GM12878 (cell line): Measurements from ENCODE around the gene GATAD2B. TPM values are rescaled to one million over a fixed set of nuclear protein-coding genes. Genes with fewer than 3 reads are reported as not detected.
A peak's percentile ranks its signal among the peaks of the same experiment; 100 is the strongest.

Experiments used
- ATAC-seq: fragments of 200-7000 bp; cut with Tn5 transposase; 3 replicates; pipeline ENCODE4 v1.9.1; 2020; ENCODE audit warnings: mild to moderate bottlenecking, moderate library complexity
- BruUV-seq: library from RNA; stranded (reverse); fragments of 400-500 nt; replicated peaks from 2 replicates; lab custom pipeline; 2021; lab: Mats Ljungman, UMichigan
- CTCF ChIA-PET: fragments of 300-600 bp; sonication (Branson Sonifier 250); formaldehyde crosslinking; extraction: SDS; loops from one replicate; lab custom pipeline; 2021; ENCODE audit warnings: inconsistent platforms; lab: Yijun Ruan, JAX
- POLR2A ChIA-PET: fragments of 350-600 bp; formaldehyde crosslinking; extraction: SDS; loops from one replicate; lab custom pipeline; 2021; ENCODE audit warnings: inconsistent platforms; lab: Charles Lee
- RAD21 ChIA-PET: fragments of 300-600 bp; sonication (Branson Sonifier 250); formaldehyde crosslinking; loops from one replicate; lab custom pipeline; 2023; ENCODE audit warnings: antibody characterized with exemption; ENCODE audit not compliant: unreplicated experiment; lab: Charles Lee
- SMC1A ChIA-PET: fragments of 300-600 bp; sonication (Branson Sonifier 250); formaldehyde crosslinking; loops from one replicate; lab custom pipeline; 2023; ENCODE audit not compliant: unreplicated experiment, uncharacterized antibody; lab: Charles Lee
- DNase-seq: peaks from one replicate; pipeline ENCODE4 v3.0.0-alpha.2; 2011; ENCODE audit warnings: low read depth, low spot score
- FAIRE-seq: peaks from 3 replicates; lab custom pipeline; 2011; peaks lifted over from hg19 to GRCh38; lab: Jason Lieb, UNC
- H2AFZ ChIP-seq: 2 replicates; pipeline ENCODE4 v1.6.0; 2011; ENCODE audit warnings: low read depth, low read length, control low read depth; ENCODE audit not compliant: control insufficient read depth
- H3K27ac ChIP-seq: 2 replicates; pipeline ENCODE4 v1.5.1; 2011; ENCODE audit warnings: control low read depth; ENCODE audit not compliant: control insufficient read depth, insufficient read depth
- H3K27me3 ChIP-seq, 2 experiments: replicated peaks in 1 of 2; 2 replicates each; pipeline versions ENCODE4 v1.6.0 to v1.6.1; 2011; ENCODE audit warnings: low read length in 1 of 2; ENCODE audit not compliant: control insufficient read depth in 2 of 2, insufficient read depth in 2 of 2
- H3K36me3 ChIP-seq, 2 experiments: 2 replicates each; pipeline ENCODE4 v1.5.1; 2011; ENCODE audit warnings: low read length in 1 of 2; ENCODE audit not compliant: control insufficient read depth in 2 of 2, insufficient read depth in 2 of 2
- H3K4me1 ChIP-seq: 2 replicates; pipeline ENCODE4 v1.6.1; 2011; ENCODE audit warnings: mild to moderate bottlenecking, low read length, moderate library complexity, mixed read lengths; ENCODE audit not compliant: control insufficient read depth, insufficient read depth
- H3K4me2 ChIP-seq: 2 replicates; pipeline ENCODE4 v1.6.0; 2011; ENCODE audit warnings: control low read depth; ENCODE audit not compliant: control insufficient read depth, insufficient read depth
- H3K4me3 ChIP-seq: fragments of 200-600 bp; sonication (generic); 2 replicates; pipeline ENCODE4 v1.5.1; 2016
- H3K79me2 ChIP-seq: 2 replicates; pipeline ENCODE4 v1.6.0; 2011; ENCODE audit warnings: low read length; ENCODE audit not compliant: control insufficient read depth, insufficient read depth
- H3K9ac ChIP-seq: 2 replicates; pipeline ENCODE4 v1.8.0; 2011; ENCODE audit warnings: low read length, control low read depth, mixed read lengths; ENCODE audit not compliant: control insufficient read depth, insufficient read depth
- H3K9me3 ChIP-seq: replicated peaks from 3 replicates; pipeline ENCODE4 v1.5.1; 2011; ENCODE audit warnings: mild to moderate bottlenecking, low read length; ENCODE audit not compliant: control insufficient read depth, insufficient read depth
- H4K20me1 ChIP-seq: 2 replicates; pipeline ENCODE4 v1.6.0; 2011; ENCODE audit not compliant: control insufficient read depth, insufficient read depth
- CTCF ChIP-seq, 3 experiments: IDR thresholded peaks in 2 of 3; conservative IDR thresholded peaks in 1 of 3; 2 replicates each; pipeline ENCODE4 v1.5.1; 2011; ENCODE audit warnings: low read depth in 3 of 3, low read length in 3 of 3, mild to moderate bottlenecking in 3 of 3, control low read depth in 2 of 3, moderate library complexity in 2 of 3, inconsistent platforms in 1 of 3, mixed read lengths in 1 of 3; ENCODE audit not compliant: control insufficient read depth in 2 of 3, insufficient read depth in 1 of 3; ENCODE audit errors: extremely low read depth in 1 of 3
- ESRRA ChIP-seq: IDR thresholded peaks from 2 replicates; pipeline ENCODE4 v1.6.1; 2012; ENCODE audit warnings: mild to moderate bottlenecking, low read length, improper control_type of control experiment
- POLR2AphosphoS5 ChIP-seq: IDR thresholded peaks from 2 replicates; pipeline ENCODE4 v1.6.1; 2011; ENCODE audit warnings: mild to moderate bottlenecking, low read length, inconsistent platforms
- WGBS: methylation state at CpG from one replicate; pipeline ENCODE4 v1.1.6; 2016; ENCODE audit warnings: low lambda C conversion rate; ENCODE audit not compliant: insufficient replicate concordance, insufficient coverage; ENCODE audit errors: missing lambda C conversion rate; 5-methylcytosine and 5-hydroxymethylcytosine counted together
- in situ Hi-C: fragments of 300-500 bp; cut with MboI; formaldehyde crosslinking; loops from 9 replicates; pipeline ENCODE4 v1.14.3; 2018; ENCODE audit warnings: mixed read lengths
- intact Hi-C: fragments of 100-400 bp; cut with micrococcal nuclease; formaldehyde crosslinking; loops from one replicate; pipeline ENCODE4 v1.14.2; 2022; ENCODE audit not compliant: unreplicated experiment
- polyA plus RNA-seq, 11 experiments: library from polyadenylated mRNA; depleted of rRNA in 4 of 11; unstranded in 6 of 11; stranded (reverse) in 5 of 11; fragments of >200 nt; fragmentation: Nextera tagmentation in 4 of 11; fragmentation: Illumina TruSeq in 1 of 11; extraction: Ambion mirVana in 4 of 11; extraction: Trizol in 1 of 11; gene quantifications; 1 replicate in 1 of 11; 2 replicates in 10 of 11; pipeline versions ENCODE4 v1.2.1 to v1.2.3, GENCODE V29; 2011 to 2016; ENCODE audit warnings: inconsistent platforms in 2 of 11, missing spikeins in 2 of 11, low read depth in 1 of 11
- total RNA-seq, 4 experiments: library from RNA; depleted of rRNA in 3 of 4; stranded (reverse); fragments of >200 nt in 3 of 4; fragmentation: Illumina TruSeq in 1 of 4; extraction: Trizol in 1 of 4; gene quantifications; 2 replicates each; pipeline versions ENCODE4 v1.2.1 to v1.2.3, GENCODE V29; 2013 to 2021

GATAD2B gene
- total and polyA plus RNA-seq, 10 of the 15 experiments (the other 5 are each of a cell fraction or from before 2014, with no cell fraction given): 2.4 to 63.1 (median 8.7) TPM

DNA sequence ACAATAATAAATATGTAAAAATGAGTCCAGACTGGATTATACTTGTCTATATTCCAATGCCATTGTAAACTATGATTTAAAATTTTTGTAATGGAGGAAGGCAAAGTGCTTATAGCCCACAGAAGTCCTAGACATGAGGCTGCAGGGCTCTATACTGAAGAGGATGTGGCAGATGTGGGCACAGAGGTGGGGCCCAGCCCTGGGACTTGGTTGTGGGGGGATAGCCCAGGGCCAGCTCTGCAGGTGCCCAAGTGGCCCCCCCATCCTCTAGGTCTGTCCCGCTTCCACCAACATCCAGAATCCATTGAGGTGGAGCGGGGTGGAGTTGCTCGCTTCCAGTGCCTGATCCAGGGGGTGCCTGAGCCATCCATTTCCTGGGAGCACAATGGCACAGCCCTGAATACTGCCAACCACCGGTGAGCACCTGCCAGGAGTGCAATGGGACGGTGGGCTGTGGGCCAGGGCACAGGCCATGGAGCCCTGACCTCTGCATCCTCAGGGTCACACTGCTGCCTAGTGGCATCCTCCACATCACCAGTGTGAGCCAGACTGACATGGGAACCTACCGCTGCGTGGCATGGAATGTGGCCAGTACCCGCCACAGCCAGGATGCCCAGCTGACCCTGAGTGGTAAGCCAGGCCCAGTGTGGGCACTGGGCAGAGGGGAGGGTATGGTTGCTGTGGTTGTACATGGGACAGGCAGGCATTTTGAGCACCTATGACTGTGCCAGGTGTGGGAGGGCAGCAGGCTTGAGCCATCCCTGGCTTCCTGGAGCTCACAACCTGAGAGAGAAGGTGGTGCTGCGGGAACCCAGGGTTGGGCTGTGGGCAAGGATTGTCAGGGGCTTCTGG lies 126.6 kb downstream of the GATAD2B start:
- 60% methylated on average over 9 of the region's 9 CpGs for WGBS
- TF ChIP-seq ESRRA (no peak), CTCF (IDR thresholded peaks at IDR 0.05 in 2 of 3, conservative IDR thresholded peaks at IDR 0.05 in 1 of 3; ENCODE audit: control insufficient read depth in 2 of 3, extremely low read depth in 1 of 3, insufficient read depth in 1 of 3, low read depth in 3 of 3, low read length in 3 of 3) (0 out of 6 replicates have a peak, but pooled peaks of 1 of the 3 experiments have one; percentile 1), POLR2AphosphoS5 (no peak)
- POLR2A ChIA-PET: interaction anchor here (1.0 to 1.8 kb wide), 4 partner anchors 127 to 191 kb away, joined by 3 to 6 read pairs (median 4); partner anchors contain the start of gene JTB
- Histone ChIP-seq H3K4me1 (peaks cover 14% of the 10 kb centered on the region), H3K4me3 (no peak overlapping the region), H4K20me1 (no peaks in the 10 kb centered on the region), H3K27ac (no peak overlapping the region), H3K9ac (no peak overlapping the region), H3K79me2 (no peaks in the 10 kb centered on the region), H3K36me3 (no peaks in the 10 kb centered on the region; a peak in 2 of 4 replicates), H2AFZ (no peak overlapping the region), H3K9me3 (no peaks in the 10 kb centered on the region), H3K27me3 (no peaks in the 10 kb centered on the region), H3K4me2 (no peak overlapping the region)
- in situ Hi-C loops (loop anchor here (10.0 kb wide), 1 partner anchor 189 kb away; the partner anchor contains the start of gene RAB13), intact Hi-C loops (loop anchor here (5.0 kb wide), 1 partner anchor 476 kb away; the partner anchor contains the start of gene HAX1)
- DNase-seq (no peak), ATAC-seq (no peak), FAIRE-seq (no peak)
- BruUV-seq: no TSS peak
- RAD21 ChIA-PET: interaction anchor here (0.7 to 3.5 kb wide), 9 partner anchors 20 to 195 kb away, joined by 3 to 33 read pairs (median 5); partner anchors contain the start of genes DENND4B, GATAD2B, RAB13 and RPS27
- CTCF ChIA-PET: interaction anchor here (0.5 to 4.9 kb wide), 25 partner anchors 9 to 475 kb away, joined by 3 to 85 read pairs (median 4); partner anchors contain the start of genes CREB3L4, DENND4B, JTB and RAB13
- SMC1A ChIA-PET: interaction anchor here (0.8 to 4.0 kb wide), 9 partner anchors 9 to 190 kb away, joined by 3 to 46 read pairs (median 4); partner anchors contain the start of genes DENND4B, JTB, RAB13 and SLC39A1
